HL-60 (cell line): ENCODE data around the gene COL4A2.

Source experiments
- DNase-seq, 2 experiments: peaks; one replicate each; pipeline ENCODE4 v3.0.0-alpha.2; 2010 to 2020; ENCODE audit warnings: low read depth in 1 of 2, low spot score in 1 of 2
- H3K27ac ChIP-seq: fragments of 250-450 bp; sonication (Bioruptor Pico); replicated peaks from 2 replicates; pipeline ENCODE4 v1.5.1; 2020; ENCODE audit warnings: mild to moderate bottlenecking, moderate library complexity
- H3K27me3 ChIP-seq: fragments of 250-450 bp; sonication (Bioruptor Pico); 2 replicates; pipeline ENCODE4 v1.5.1; 2021; ENCODE audit warnings: mild to moderate bottlenecking, moderate library complexity; ENCODE audit not compliant: insufficient read depth, poor library complexity, severe bottlenecking
- H3K4me3 ChIP-seq: replicated peaks from 2 replicates; pipeline ENCODE4 v1.5.1; 2011; ENCODE audit warnings: mild to moderate bottlenecking, control low read depth, low read length; ENCODE audit not compliant: insufficient read depth
- GABPA ChIP-seq: IDR thresholded peaks from 2 replicates; pipeline ENCODE4 v1.6.1; 2012; ENCODE audit warnings: low read depth
- POLR2AphosphoS5 ChIP-seq: IDR thresholded peaks from 2 replicates; pipeline ENCODE4 v1.6.1; 2012; ENCODE audit warnings: low read depth
- REST ChIP-seq: IDR thresholded peaks from 2 replicates; pipeline ENCODE4 v1.6.1; 2012; ENCODE audit warnings: low read depth; ENCODE audit not compliant: insufficient replicate concordance
- SPI1 ChIP-seq: IDR thresholded peaks from 2 replicates; pipeline ENCODE4 v1.6.1; 2012; ENCODE audit warnings: low read depth, mild to moderate bottlenecking, borderline replicate concordance
- TF ChIP-seq, protein P1 (sequence below): IDR thresholded peaks from one replicate; pipeline ENCODE4 v1.5.1; 2011; ENCODE audit warnings: low read length, control low read depth, inconsistent platforms; ENCODE audit not compliant: insufficient read depth

Gene COL4A2

DNA sequence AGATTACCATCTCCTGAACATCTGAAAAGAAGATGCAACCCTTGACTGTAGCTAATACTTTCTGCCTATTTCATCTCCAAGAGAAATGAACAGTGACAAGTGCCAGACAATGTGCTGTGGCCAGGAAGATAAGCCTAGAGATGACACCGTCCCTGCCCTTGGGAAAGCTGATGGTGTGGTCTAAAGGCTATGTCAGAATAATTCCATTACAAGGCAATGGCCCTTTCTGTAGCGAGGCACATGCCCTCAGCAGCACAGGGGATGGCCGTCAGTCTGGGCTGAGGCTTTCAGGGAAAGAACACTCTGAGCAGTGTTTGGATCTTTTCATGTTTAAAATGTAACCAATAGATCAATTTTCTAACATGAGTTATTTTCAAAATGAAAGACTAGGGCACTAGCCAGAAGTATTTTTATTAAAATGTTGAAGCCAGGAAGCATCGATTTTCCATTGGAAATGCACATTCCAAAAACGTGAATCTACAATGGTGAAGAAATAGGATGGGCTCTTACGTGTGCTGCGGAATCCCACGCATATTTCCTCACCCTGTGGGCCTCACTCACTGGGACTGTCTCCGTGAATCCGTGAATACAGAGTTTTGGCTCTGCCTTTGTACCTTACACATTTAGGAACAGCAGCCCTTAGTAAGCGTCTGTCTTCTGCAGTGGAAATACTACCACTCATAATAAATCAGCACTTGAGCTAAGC, 22.2 kb upstream of the COL4A2 start:
- H3K27me3 ChIP-seq: peaks cover 11% of the 10 kb centered on the region
- no peak overlapping the region for H3K27ac ChIP-seq
- TF ChIP-seq REST: no peak
- TF ChIP-seq POLR2AphosphoS5: no peak
- DNase-seq: no peak
- no peak overlapping the region for H3K4me3 ChIP-seq

DNA sequence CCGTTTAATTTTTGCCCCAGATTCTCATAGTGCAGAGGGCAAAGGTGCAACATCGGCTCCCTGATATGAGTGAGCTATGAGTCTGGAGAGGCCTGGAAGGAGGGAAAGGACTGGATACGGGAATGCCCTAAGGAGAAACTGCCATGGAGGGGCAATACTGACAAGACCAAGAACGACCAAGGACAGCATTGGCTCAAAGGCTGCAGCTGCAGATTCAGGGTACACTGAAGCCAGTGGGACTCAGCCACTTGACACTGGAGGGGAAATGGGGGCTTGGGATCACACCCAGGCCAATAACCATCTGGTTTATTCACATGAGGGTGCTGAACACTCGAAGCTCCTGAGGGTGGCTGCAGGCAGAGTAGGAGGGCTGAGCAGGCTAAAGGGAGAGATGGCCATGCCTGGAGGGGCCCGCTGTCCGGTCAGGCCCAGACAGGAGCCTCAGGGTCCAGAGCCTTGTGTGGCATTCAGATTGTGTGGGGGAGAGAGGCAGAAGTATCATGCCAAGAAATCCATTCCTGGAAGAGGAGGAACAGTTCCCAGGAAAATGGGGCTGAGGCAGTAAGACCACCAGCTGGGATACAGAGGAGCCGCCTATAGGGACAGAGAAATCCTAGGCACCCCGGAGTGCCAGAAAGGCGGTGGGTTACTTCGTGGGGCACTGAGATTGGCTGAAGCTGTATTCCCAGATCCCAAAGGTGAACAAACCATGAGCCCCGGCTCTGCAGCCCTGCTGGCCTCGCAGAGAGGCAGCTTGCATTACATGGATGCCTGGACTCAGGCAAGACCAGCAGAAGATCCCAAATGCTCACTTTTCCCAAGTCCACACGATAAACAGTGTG, 20.9 kb upstream of the COL4A2 start:
- no peak for DNase-seq
- Histone ChIP-seq H3K27me3 (peaks cover 11% of the 10 kb centered on the region), H3K4me3 (no peak overlapping the region), H3K27ac (no peak overlapping the region)
- TF ChIP-seq, protein P1, sequence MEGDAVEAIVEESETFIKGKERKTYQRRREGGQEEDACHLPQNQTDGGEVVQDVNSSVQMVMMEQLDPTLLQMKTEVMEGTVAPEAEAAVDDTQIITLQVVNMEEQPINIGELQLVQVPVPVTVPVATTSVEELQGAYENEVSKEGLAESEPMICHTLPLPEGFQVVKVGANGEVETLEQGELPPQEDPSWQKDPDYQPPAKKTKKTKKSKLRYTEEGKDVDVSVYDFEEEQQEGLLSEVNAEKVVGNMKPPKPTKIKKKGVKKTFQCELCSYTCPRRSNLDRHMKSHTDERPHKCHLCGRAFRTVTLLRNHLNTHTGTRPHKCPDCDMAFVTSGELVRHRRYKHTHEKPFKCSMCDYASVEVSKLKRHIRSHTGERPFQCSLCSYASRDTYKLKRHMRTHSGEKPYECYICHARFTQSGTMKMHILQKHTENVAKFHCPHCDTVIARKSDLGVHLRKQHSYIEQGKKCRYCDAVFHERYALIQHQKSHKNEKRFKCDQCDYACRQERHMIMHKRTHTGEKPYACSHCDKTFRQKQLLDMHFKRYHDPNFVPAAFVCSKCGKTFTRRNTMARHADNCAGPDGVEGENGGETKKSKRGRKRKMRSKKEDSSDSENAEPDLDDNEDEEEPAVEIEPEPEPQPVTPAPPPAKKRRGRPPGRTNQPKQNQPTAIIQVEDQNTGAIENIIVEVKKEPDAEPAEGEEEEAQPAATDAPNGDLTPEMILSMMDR: no peak
- no peak for TF ChIP-seq SPI1
- no peak for TF ChIP-seq GABPA
- TF ChIP-seq POLR2AphosphoS5: no peak
- no peak for TF ChIP-seq REST

DNA sequence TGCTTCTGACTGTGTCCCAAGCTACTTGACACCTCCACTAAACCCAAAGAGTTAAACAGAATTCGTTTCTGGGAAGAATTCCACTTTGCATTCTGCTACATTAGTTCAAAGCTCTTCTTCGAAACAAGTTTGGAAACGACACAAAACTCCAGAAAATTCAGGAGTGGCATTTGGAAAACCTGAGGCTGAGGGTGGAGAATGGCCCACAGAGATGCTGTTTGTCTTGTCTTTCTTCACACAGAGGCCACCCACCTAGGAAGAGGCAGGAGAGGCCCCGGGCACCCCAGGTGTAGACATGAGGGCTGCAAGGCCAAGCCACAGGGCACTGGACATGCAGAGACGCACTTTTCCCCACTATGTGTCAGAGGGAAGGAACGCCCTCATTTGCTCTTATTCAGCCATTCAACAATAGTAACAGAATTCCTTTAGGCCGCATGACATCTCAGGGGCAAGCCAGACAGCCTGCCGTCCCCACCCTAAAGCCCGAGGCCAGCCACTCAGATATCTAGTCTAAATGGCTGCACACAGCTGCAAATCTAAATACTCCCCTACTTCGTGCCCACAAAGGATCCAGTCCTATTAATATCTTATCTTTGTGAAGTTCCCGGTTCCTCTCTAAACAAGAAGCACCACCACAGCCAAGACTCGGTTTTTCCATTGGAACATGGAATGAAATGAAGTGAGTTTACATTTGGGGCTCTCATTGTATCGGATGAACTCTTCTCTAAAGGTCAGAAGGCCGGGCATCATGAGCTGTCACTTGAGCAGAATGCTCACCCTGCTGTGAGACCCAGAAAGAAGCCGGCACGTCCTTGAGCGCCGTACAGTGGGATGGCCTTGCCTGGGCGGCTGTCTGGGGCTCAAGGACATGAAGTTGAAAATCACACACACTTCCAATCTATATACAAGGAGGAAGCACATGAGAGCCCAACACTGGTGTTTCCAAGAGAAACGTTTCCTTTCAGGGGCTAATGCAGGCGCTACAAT, 20.0 kb upstream of the COL4A2 start:
- Histone ChIP-seq H3K4me3 (no peak overlapping the region), H3K27me3 (peaks cover 11% of the 10 kb centered on the region), H3K27ac (no peak overlapping the region)
- no peak for DNase-seq
- TF ChIP-seq POLR2AphosphoS5: no peak
- no peak for TF ChIP-seq REST
- TF ChIP-seq SPI1: no peak
- TF ChIP-seq, protein P1: no peak
- no peak for TF ChIP-seq GABPA
